ENCODE data around the gene PIP5K1A.
A peak's percentile ranks its signal among the peaks of the same experiment; 100 is the strongest.
"Not testable (repeated sequence)": the region's sequence is repeated elsewhere in the genome, so short reads cannot be mapped to it uniquely, and the experiment has no call there.

PIP5K1A gene

DNA sequence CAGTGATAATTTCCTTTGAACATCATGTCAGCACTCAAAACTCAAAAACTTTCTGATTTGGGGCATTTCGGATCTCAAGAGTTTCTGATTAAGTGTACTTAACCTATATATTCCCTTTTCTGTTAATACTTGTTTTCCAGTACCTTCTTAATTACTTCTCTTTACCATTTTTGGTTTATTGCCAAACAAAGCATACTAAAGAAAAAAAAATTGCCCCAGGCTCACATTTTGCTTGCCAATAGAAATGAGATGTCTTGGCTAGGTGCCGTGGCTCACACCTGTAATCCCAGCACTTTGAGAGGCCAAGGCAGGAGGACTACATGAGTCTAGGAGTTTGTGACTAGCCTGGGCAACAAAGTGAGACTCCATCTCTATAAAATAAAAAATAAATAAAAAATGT, 61.0 kb downstream of the PIP5K1A start:
- DNase-seq, result no peak

GRCh38 chr1:151265446-151266236, 67.3 kb downstream of the PIP5K1A start:
- no peak for DNase-seq

- DNase-seq, result no peak
These were observed 68.0 kb downstream of the PIP5K1A start for GRCh38 chr1:151266315-151266714.

GRCh38 chr1:151266821-151267220, 68.5 kb downstream of the PIP5K1A start:
- no peak for DNase-seq

DNA sequence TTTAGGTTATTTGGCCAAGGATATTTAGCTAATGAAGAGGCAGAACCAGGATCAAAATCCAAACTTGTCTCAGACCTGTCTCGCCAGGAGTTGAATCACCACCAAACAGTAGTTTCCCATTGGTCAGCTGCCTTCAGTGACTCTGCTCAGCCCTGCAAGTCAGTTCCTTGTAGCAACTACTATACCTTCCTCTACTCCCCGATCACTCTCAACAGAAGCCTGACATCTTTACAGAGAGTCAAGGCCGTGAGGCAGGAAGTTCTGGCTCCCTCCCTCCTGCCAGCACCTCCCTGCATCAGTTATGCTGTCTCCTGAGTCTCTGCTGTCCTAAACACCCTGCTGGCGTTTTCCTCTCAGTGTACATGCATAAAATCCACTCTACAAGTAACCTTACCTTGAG, 69.4 kb downstream of the PIP5K1A start:
- DNase-seq, result no peak

DNA sequence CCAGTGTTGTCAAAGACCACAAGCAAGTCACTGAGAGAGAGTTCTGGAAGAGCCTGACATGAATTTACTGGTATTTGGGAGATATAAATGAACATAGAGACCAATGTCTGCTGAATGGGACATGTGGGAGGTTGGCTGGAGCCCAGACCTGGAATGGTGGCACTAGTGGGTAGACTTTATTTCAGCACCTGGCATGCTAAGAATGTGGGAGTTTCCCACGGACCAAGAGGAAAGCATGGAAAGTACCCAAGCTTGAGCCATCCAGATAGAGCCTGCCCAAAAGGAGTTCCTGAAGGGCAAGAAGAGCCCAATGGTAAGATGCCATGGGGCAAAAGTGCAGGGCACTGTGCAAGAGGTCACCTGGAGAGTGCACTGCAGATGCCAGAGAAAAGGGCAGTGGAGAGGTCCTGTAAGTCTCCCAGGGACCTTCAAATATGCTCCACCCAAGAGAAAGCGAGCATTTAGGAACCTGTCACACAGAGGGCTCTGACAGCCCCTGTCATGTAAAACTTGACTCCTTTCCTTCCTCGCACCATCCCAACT, 75.6 kb downstream of the PIP5K1A start:
- DNase-seq, result no peak

DNA sequence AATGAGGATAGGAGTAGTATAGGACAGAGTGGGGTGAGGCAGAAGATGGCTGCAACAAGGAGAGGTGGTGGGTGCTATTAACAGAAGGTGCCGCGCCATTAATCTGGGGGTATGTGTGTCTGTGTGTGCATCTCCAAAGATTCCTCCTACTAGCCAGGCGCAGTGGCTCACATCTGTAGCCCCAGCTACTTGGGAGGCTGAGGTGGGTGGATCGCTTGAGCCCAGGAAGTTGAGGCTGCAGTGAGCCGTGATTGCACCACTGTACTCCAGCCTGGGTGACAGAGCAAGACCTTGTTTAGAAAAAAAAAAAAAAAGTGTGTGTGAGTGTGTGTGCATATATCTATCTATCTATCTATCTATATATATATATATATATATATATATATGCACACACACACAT, 77.0 kb downstream of the PIP5K1A start:
- not testable (repeated sequence) for DNase-seq

DNA sequence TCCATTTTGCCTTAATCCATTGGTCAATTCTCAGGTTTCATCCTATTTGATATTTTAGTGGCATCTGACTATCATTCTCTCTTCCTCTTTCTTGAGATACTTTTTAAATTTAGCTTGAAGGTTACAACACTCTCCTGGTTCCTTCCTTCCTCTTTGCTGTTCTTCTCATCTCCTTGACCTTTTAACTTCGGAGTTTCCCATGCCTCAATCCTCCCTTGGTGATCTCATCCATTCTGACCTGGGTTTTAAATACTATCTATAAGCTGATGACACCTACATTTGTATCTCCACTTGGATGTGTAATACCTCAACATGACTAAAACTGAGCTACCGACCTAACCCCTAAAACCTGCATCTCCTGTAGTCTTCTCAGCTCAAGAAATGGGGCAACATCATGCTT, 78.9 kb downstream of the PIP5K1A start:
- DNase-seq, result no peak

DNA sequence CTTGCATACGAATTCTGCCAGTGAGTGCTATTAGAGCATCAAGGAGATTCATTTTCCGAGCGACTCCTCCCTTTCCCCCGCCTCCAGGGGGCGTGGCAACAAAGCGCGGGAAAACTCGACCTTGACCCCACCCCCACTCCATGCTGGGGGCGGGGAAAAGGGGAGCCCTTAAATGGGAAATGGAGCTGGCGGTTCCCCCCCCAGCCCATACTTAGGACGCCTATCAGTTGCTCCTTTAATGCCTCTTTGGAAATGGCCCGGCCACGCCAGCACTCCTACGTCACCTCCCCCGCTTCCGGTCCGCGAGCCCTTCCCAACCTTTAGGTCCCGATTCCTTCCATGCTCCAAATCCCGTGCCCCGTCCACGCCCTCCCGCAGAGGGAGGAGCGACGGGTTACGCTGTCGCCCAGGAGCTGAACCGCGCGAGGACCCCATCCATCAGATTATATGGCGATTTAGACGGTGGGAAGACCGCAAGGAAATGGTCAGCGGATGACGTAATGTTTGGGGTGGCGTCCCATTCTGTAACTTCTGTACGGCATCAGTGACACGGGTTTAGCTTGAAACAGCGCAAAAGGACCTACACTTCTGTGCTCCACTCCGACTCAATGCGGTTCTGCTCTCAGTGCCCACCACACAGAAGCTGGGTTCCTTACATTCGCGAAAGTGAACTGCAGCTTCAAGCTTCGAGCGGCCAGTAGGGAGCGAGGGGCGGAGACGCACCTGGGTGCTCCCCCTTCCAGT, 83.0 kb downstream of the PIP5K1A start:
- DNase-seq, result peak; percentile 96

DNA sequence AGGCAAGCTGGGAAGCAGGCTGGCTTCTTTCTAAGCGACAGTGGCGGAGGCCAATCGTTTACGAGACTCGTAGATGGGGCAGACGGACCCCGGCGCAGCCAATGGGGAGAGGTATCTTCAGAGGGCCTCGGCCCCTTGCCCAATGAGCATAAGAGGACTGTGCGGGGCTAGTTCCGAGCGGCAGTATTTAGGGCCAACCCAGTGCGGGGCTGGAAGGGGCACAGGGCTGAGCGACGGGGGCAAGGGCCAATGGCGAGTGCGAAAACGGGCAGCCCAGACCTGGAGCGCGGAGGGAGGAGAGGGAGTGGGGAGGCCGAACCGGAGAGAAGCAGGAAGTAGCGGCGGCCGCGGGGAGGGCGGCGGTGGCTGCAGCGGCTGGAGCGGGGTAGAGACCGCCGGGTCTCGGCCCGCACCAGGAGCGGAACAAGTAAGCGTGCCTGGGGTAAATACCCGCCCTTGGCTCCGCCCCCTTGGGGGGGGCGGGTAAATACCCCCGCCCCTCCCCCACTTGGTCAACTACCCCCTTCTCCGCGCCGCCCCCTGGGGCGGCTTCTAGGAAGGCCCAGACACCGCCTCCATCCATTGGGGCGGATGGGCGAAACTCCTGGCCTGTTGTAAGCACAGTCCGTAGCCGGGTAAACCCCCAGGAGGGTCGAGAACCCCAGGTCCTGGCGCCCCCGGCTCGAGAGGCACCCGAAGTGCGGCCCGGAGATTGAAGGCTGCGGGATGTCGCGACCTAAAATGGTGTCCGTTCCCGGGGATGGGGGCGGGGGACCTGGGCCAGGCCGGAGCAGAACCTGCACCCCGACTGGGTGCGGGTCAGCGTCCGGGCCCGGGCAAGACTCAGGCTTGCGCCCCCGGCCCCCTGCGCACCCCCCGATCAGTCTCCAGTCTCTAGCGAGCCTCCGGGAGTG, 83.9 kb downstream of the PIP5K1A start, which contains the start of gene ZNF687:
TSS of gene ZNF687 (plus strand) at position 331 of the 914 bp plus-strand sequence. CDS start 3,993 bp downstream, outside the sequence.
- peak; percentile 99 for DNase-seq

- DNase-seq, result no peak
These were observed 84.8 kb downstream of the PIP5K1A start for GRCh38 chr1:151282883-151283725.

- DNase-seq, result no peak
These were observed 85.7 kb downstream of the PIP5K1A start for GRCh38 chr1:151284013-151284577.

- no peak for DNase-seq
These were observed 88.4 kb downstream of the PIP5K1A start for GRCh38 chr1:151286619-151287340.

DNA sequence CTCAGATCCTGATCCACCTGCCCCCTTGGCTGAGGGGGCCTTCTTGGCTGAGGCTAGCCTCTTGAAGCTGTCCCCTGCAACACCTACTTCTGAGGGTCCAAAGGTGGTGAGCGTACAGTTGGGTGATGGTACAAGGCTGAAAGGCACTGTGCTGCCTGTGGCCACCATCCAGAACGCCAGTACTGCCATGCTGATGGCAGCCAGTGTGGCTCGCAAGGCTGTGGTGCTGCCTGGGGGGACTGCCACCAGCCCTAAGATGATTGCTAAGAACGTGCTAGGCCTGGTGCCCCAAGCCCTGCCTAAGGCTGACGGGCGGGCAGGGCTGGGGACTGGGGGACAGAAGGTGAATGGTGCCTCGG, 89.0 kb downstream of the PIP5K1A start:
- DNase-seq, result no peak

DNA sequence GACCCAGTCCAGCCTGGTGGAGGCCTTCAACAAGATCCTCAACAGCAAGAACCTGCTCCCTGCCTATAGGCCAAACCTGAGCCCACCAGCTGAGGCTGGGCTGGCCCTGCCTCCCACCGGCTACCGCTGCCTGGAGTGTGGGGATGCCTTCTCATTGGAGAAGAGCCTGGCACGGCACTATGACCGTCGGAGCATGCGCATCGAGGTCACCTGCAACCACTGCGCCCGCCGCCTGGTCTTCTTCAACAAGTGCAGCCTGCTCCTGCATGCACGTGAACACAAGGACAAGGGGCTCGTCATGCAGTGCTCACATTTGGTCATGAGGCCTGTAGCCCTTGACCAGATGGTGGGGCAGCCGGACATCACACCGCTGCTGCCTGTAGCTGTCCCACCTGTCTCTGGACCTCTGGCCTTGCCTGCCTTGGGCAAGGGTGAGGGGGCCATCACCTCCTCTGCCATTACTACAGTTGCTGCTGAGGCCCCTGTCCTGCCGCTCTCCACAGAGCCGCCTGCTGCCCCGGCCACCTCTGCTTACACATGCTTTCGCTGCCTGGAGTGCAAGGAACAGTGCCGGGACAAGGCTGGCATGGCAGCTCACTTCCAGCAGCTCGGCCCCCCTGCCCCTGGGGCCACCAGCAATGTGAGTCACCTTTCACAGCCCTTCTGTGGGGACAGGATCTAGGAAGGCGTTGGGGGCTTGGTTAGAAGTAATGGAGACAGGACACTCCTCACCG, 89.6 kb downstream of the PIP5K1A start:
- no peak for DNase-seq

DNA sequence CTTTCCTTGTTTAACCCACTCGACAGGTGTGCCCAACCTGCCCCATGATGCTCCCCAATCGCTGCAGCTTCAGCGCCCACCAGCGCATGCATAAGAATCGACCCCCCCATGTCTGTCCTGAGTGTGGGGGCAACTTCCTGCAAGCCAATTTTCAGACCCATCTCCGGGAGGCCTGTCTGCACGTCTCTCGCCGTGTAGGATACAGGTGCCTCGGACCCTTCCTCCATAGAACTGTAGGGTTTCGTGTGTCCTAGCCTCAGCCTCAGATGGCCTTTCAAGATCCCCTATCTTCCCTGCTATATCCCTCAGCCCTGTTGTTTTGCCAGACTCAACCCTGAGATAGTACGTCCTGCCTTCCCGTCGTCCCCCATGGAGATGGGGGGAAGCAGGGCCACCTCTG, 90.2 kb downstream of the PIP5K1A start:
- no peak for DNase-seq

DNA sequence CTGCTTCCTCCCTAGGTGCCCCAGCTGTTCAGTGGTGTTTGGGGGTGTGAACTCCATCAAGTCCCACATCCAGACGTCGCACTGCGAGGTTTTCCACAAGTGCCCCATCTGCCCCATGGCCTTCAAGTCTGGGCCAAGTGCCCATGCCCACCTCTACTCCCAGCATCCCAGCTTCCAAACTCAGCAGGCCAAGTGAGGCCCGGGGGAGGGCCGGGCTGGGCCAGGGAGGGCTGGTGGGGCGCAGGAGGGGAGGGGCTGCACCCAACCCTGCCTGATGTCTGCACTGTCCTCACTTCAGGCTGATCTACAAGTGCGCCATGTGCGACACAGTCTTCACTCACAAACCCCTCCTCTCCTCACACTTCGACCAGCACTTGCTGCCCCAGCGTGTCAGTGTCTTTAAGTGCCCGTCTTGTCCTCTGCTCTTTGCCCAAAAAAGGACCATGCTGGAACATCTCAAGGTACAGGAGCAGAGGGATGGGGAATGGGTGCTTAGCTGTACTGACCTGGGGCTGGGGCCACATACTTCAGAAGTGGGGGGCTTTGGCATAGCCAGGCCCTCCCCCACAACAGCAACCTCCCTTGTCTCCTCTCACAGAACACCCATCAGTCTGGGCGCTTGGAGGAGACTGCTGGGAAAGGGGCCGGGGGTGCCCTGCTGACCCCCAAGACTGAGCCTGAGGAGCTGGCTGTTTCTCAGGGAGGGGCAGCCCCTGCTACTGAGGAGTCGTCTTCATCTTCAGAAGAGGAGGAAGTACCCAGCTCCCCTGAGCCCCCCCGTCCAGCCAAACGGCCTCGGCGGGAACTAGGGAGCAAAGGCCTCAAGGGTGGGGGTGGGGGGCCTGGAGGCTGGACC, 91.0 kb downstream of the PIP5K1A start:
- DNase-seq, result no peak

GRCh38 chr1:151289991-151290708, 91.8 kb downstream of the PIP5K1A start:
- DNase-seq, result no peak

Measured in activated gamma-delta T cell treated with Interleukin-2 at 50 U/mL for 16 hours (primary cell).